ENCODE results near the gene PACSIN2.

The PACSIN2 gene

GRCh38 chr22:42881298-42881697, 133.7 kb downstream of the PACSIN2 start:
- Histone ChIP-seq H3K27me3 (ENCODE audit: insufficient read depth, low read depth, severe bottlenecking) (no peaks in the 10 kb centered on the region), H3K4me3 (ENCODE audit: low read depth, low read length) (no peak overlapping the region), H3K27ac (peak overlapping the region; percentile 69), H3K36me3 (peaks cover 68% of the 10 kb centered on the region), H3K9me3 (ENCODE audit: severe bottlenecking) (no peaks in the 10 kb centered on the region)
- TF ChIP-seq CTCF (IDR thresholded peaks at IDR 0.05; ENCODE audit: low read depth, low read length): no peak
- DNase-seq: no peak

GRCh38 chr22:42880815-42881214, 134.1 kb downstream of the PACSIN2 start:
- no peak overlapping the region for H3K27ac ChIP-seq
- DNase-seq: no peak
- no peaks in the 10 kb centered on the region for H3K27me3 ChIP-seq (ENCODE audit: insufficient read depth, low read depth, severe bottlenecking)
- peaks cover 73% of the 10 kb centered on the region for H3K36me3 ChIP-seq
- H3K4me3 ChIP-seq (ENCODE audit: low read depth, low read length): no peak overlapping the region
- TF ChIP-seq CTCF (IDR thresholded peaks at IDR 0.05; ENCODE audit: low read depth, low read length): peak; percentile 51
- no peaks in the 10 kb centered on the region for H3K9me3 ChIP-seq (ENCODE audit: severe bottlenecking)

- H3K9me3 ChIP-seq (ENCODE audit: severe bottlenecking): no peaks in the 10 kb centered on the region
- H3K27ac ChIP-seq: no peak overlapping the region
- H3K4me3 ChIP-seq (ENCODE audit: low read depth, low read length): no peak overlapping the region
- no peak for TF ChIP-seq CTCF (IDR thresholded peaks at IDR 0.05; ENCODE audit: low read depth, low read length)
- H3K36me3 ChIP-seq: peaks cover 71% of the 10 kb centered on the region
- no peaks in the 10 kb centered on the region for H3K27me3 ChIP-seq (ENCODE audit: insufficient read depth, low read depth, severe bottlenecking)
- no peak for DNase-seq
These were observed 135.5 kb downstream of the PACSIN2 start for GRCh38 chr22:42879371-42880021.

GRCh38 chr22:42878561-42879305, 136.2 kb downstream of the PACSIN2 start:
- H3K36me3 ChIP-seq: peaks cover 66% of the 10 kb centered on the region

GRCh38 chr22:42877597-42878340, 137.2 kb downstream of the PACSIN2 start:
- Histone ChIP-seq H3K36me3 (peaks cover 57% of the 10 kb centered on the region), H3K27me3 (ENCODE audit: insufficient read depth, low read depth, severe bottlenecking) (no peaks in the 10 kb centered on the region), H3K27ac (no peak overlapping the region), H3K4me3 (ENCODE audit: low read depth, low read length) (no peak overlapping the region), H3K9me3 (ENCODE audit: severe bottlenecking) (no peaks in the 10 kb centered on the region)
- TF ChIP-seq CTCF (IDR thresholded peaks at IDR 0.05; ENCODE audit: low read depth, low read length): no peak
- no peak for DNase-seq

More at GRCh38 chr22:42878561-42879305, 136.2 kb downstream of the PACSIN2 start:
- H3K27ac ChIP-seq: no peak overlapping the region
- TF ChIP-seq CTCF (IDR thresholded peaks at IDR 0.05; ENCODE audit: low read depth, low read length): no peak
- H3K9me3 ChIP-seq (ENCODE audit: severe bottlenecking): no peaks in the 10 kb centered on the region
- no peak for DNase-seq
- H3K27me3 ChIP-seq (ENCODE audit: insufficient read depth, low read depth, severe bottlenecking): no peaks in the 10 kb centered on the region
- no peak overlapping the region for H3K4me3 ChIP-seq (ENCODE audit: low read depth, low read length)
